Osteoblast (primary cell): ENCODE data around the gene ARHGAP21. TPM values are rescaled to one million over a fixed set of nuclear protein-coding genes. Genes with fewer than 3 reads are reported as not detected.
A peak's percentile ranks its signal among the peaks of the same experiment; 100 is the strongest.

Source experiments
- DNase-seq: peaks from one replicate; pipeline ENCODE4 v3.0.0; 2011; ENCODE audit warnings: low spot score, mixed read lengths; ENCODE audit not compliant: insufficient read length; ENCODE audit errors: missing footprints
- H2AFZ ChIP-seq: 2 replicates; pipeline ENCODE4 v1.6.0; 2011; ENCODE audit warnings: mild to moderate bottlenecking, low read length
- H3K27ac ChIP-seq: 2 replicates; pipeline ENCODE4 v1.5.1; 2011; ENCODE audit warnings: mild to moderate bottlenecking, low read depth, low read length, moderate library complexity
- H3K27me3 ChIP-seq: 2 replicates; pipeline ENCODE4 v1.6.0; 2012; ENCODE audit warnings: mild to moderate bottlenecking, control low read depth, inconsistent platforms, low read length, moderate library complexity; ENCODE audit not compliant: insufficient read depth
- H3K36me3 ChIP-seq: 2 replicates; pipeline ENCODE4 v1.5.1; 2011; ENCODE audit warnings: mild to moderate bottlenecking, low read length, control low read depth, moderate library complexity; ENCODE audit not compliant: insufficient read depth
- H3K4me1 ChIP-seq: 2 replicates; pipeline ENCODE4 v1.5.1; 2011; ENCODE audit warnings: mild to moderate bottlenecking, low read length, control low read depth, moderate library complexity; ENCODE audit not compliant: insufficient read depth
- H3K4me2 ChIP-seq: 2 replicates; pipeline ENCODE4 v1.6.0; 2011; ENCODE audit warnings: mild to moderate bottlenecking, low read length; ENCODE audit not compliant: insufficient read depth
- H3K4me3 ChIP-seq: fragments of 200-600 bp; sonication (generic); 3 replicates; pipeline ENCODE4 v1.5.1; 2012; ENCODE audit warnings: mild to moderate bottlenecking, low read length, inconsistent platforms; ENCODE audit not compliant: insufficient read depth
- H3K79me2 ChIP-seq: 2 replicates; pipeline ENCODE4 v1.6.0; 2012; ENCODE audit warnings: mild to moderate bottlenecking, low read length, control low read depth, inconsistent platforms; ENCODE audit not compliant: insufficient read depth
- H3K9me3 ChIP-seq: 2 replicates; pipeline ENCODE4 v1.5.1; 2011; ENCODE audit warnings: low read depth, low read length, control low read depth
- H4K20me1 ChIP-seq: 2 replicates; pipeline ENCODE4 v1.6.0; 2012; ENCODE audit warnings: mild to moderate bottlenecking, low read length, control low read depth; ENCODE audit not compliant: insufficient read depth
- total RNA-seq: library from RNA; depleted of rRNA; stranded (reverse); fragments of >200 nt; gene quantifications from 2 replicates; pipeline ENCODE4 v1.2.3, GENCODE V29; 2012
- TF ChIP-seq, protein P1 (sequence below): IDR thresholded peaks from 2 replicates; pipeline ENCODE4 v1.5.1; 2011; ENCODE audit warnings: mild to moderate bottlenecking, low read depth, low read length, moderate library complexity; ENCODE audit errors: extremely low read depth

ARHGAP21 gene
- total RNA-seq, 1 donor: 140 TPM

DNA sequence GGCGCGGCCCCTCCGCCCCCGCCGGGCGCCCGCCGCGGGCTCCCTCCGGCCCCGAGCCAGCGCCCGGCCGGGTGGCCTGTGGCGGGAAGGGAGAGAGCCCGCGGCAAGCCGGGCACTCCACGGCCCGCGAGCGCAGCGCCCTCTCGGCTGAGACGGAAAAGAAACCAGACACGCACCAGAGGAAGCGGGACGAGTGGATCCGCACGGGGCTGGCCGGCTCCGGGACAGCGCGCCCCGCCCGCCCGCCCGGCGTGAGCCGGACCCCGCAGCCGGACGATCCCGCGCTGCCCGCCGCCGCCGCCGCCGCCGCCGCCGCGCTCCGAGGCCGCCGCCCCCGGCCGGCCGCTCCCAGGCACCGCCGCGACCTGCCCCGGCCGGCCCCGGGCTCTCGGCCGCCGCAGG is 300 bp downstream of the ARHGAP21 start:
- Histone ChIP-seq H3K79me2 (peaks cover 51% of the 10 kb centered on the region), H4K20me1 (peaks cover 15% of the 10 kb centered on the region), H2AFZ (no peak overlapping the region), H3K4me2 (no peak overlapping the region), H3K27me3 (no peaks in the 10 kb centered on the region), H3K9me3 (no peaks in the 10 kb centered on the region), H3K4me3 (peak overlapping the region; percentile 91), H3K36me3 (no peaks in the 10 kb centered on the region), H3K27ac (peak overlapping the region; percentile 81), H3K4me1 (peaks cover 33% of the 10 kb centered on the region)
- peak; percentile 88 for DNase-seq
- TF ChIP-seq, protein P1, sequence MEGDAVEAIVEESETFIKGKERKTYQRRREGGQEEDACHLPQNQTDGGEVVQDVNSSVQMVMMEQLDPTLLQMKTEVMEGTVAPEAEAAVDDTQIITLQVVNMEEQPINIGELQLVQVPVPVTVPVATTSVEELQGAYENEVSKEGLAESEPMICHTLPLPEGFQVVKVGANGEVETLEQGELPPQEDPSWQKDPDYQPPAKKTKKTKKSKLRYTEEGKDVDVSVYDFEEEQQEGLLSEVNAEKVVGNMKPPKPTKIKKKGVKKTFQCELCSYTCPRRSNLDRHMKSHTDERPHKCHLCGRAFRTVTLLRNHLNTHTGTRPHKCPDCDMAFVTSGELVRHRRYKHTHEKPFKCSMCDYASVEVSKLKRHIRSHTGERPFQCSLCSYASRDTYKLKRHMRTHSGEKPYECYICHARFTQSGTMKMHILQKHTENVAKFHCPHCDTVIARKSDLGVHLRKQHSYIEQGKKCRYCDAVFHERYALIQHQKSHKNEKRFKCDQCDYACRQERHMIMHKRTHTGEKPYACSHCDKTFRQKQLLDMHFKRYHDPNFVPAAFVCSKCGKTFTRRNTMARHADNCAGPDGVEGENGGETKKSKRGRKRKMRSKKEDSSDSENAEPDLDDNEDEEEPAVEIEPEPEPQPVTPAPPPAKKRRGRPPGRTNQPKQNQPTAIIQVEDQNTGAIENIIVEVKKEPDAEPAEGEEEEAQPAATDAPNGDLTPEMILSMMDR: no peak

DNA sequence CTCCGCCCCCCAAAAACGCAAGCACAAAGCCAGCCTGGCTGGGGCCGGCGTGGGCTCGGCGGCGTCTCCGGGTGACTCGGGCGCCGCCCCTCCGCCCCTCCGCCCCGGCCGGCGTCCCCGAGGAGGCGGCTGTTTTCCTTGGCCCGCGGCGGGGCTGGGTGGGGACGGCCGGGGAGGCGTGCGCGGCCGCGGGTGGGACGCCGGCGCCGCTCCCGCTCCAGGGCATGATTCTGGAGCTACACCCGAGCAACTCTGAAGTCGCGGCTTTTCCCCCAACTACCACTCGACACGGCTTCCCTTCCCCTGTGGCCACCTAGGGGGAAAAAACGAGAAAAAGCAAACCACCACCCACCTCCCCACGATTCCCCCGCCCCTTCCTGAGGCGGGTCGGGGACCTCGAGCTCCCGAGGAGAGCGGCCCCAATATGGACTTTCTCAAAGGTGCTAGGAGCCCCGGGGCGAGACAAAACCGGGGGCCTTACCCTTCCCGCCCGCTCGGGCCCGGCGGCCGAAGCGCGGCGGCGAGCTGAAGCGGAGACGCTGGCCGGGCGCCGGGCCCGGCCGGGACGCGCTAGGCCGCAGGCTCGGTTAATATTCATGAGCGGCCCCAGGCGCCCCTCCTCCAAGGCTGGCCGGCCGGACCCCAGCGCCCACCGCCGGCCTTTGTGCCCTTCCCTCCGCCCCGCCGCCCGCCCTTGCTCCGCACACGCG is 856 bp downstream of the ARHGAP21 start:
- Histone ChIP-seq H3K27ac (peak overlapping the region; percentile 81), H3K4me3 (peak overlapping the region; percentile 79), H3K4me1 (peaks cover 39% of the 10 kb centered on the region), H3K79me2 (peaks cover 56% of the 10 kb centered on the region), H3K36me3 (no peaks in the 10 kb centered on the region), H3K4me2 (peak overlapping the region; percentile 94), H3K27me3 (no peaks in the 10 kb centered on the region), H2AFZ (peak overlapping the region; percentile 60), H4K20me1 (peaks cover 15% of the 10 kb centered on the region), H3K9me3 (no peaks in the 10 kb centered on the region)
- DNase-seq: peak; percentile 90
- TF ChIP-seq, protein P1: no peak

DNA sequence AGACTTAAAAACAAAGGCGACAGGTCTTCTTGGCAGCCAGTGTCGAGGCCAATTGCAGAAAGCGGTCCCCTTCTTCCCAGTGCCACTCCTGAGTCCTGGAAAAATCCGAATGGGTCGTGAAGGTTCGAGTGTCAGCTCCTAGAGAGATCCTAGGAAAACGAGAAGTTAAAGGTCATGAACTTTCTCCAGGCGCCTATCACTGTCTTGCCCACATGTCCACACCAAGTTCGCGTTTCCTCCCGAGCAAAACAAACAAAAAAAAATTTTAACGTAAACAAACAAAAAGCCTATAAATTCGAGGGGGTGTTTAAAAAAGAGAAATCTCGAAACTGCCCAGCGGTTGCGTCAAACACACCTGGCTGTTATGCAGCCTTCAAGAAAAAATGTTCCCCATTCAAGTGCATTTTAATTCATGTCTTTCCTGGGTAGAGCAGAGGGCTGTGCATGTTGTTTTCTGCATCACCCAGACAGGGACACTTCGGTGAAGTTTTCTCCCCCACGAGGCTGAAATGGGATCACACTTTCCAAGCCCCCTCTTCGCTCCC is 1.5 kb downstream of the ARHGAP21 start:
- H3K4me1 ChIP-seq: peaks cover 39% of the 10 kb centered on the region
- H3K36me3 ChIP-seq: no peaks in the 10 kb centered on the region
- no peaks in the 10 kb centered on the region for H3K9me3 ChIP-seq
- H3K4me3 ChIP-seq: peak overlapping the region; percentile 79
- no peak overlapping the region for H2AFZ ChIP-seq
- no peaks in the 10 kb centered on the region for H3K27me3 ChIP-seq
- peak; percentile 65 for DNase-seq
- peak overlapping the region; percentile 81 for H3K27ac ChIP-seq
- peak overlapping the region; percentile 94 for H3K4me2 ChIP-seq
- TF ChIP-seq, protein P1: no peak
- H3K79me2 ChIP-seq: peaks cover 63% of the 10 kb centered on the region
- H4K20me1 ChIP-seq: peaks cover 19% of the 10 kb centered on the region
